Keratinocyte (primary cell): Measurements from ENCODE around the gene SNX15. TPM values are rescaled to one million over a fixed set of nuclear protein-coding genes. Genes with fewer than 3 reads are reported as not detected.

Experiments
- DNase-seq: peaks from one replicate; pipeline ENCODE4 v3.0.0-alpha.2; 2011; ENCODE audit warnings: low read depth, missing footprints, low spot score
- FAIRE-seq: peaks from 2 replicates; lab custom pipeline; 2011; peaks lifted over from hg19 to GRCh38; lab: Jason Lieb, UNC
- H2AFZ ChIP-seq: 2 replicates; pipeline ENCODE4 v1.6.0; 2012; ENCODE audit warnings: low read length, control low read depth, inconsistent platforms; ENCODE audit not compliant: control insufficient read depth
- H3K27ac ChIP-seq: 2 replicates; pipeline ENCODE4 v1.5.1; 2011; ENCODE audit warnings: low read length; ENCODE audit not compliant: control insufficient read depth, insufficient read depth
- H3K27me3 ChIP-seq: 3 replicates; pipeline ENCODE4 v1.6.0; 2011; ENCODE audit warnings: low read length; ENCODE audit not compliant: control insufficient read depth, insufficient read depth; ENCODE audit errors: extremely low read depth
- H3K36me3 ChIP-seq, 2 experiments: 2 replicates in 1 of 2; 3 replicates in 1 of 2; pipeline ENCODE4 v1.5.1; 2011; ENCODE audit warnings: low read length in 2 of 2, mild to moderate bottlenecking in 1 of 2; ENCODE audit not compliant: control insufficient read depth in 2 of 2, insufficient read depth in 2 of 2; ENCODE audit errors: extremely low read depth in 1 of 2
- H3K4me1 ChIP-seq: 3 replicates; pipeline ENCODE4 v1.5.1; 2011; ENCODE audit warnings: low read length; ENCODE audit not compliant: control insufficient read depth, insufficient read depth; ENCODE audit errors: extremely low read depth
- H3K4me2 ChIP-seq: 3 replicates; pipeline ENCODE4 v1.6.0; 2011; ENCODE audit warnings: low read depth, low read length; ENCODE audit not compliant: control insufficient read depth, insufficient read depth; ENCODE audit errors: extremely low read depth
- H3K4me3 ChIP-seq, 3 experiments: fragments of 200-600 bp in 1 of 3; sonication (generic) in 1 of 3; 2 replicates in 2 of 3; 3 replicates in 1 of 3; pipeline ENCODE4 v1.5.1; 2011 to 2016; ENCODE audit warnings: low read length in 3 of 3, mild to moderate bottlenecking in 3 of 3, control low read depth in 2 of 3, inconsistent platforms in 1 of 3, low read depth in 1 of 3, mixed read lengths in 1 of 3, mixed run types in 1 of 3, moderate library complexity in 1 of 3; ENCODE audit not compliant: control insufficient read depth in 2 of 3, insufficient read depth in 2 of 3; ENCODE audit errors: extremely low read depth in 1 of 3
- H3K79me2 ChIP-seq: 2 replicates; pipeline ENCODE4 v1.6.0; 2012; ENCODE audit warnings: low read length; ENCODE audit not compliant: control insufficient read depth, insufficient read depth
- H3K9ac ChIP-seq: 3 replicates; pipeline ENCODE4 v1.6.0; 2011; ENCODE audit warnings: low read length; ENCODE audit not compliant: control insufficient read depth, insufficient read depth; ENCODE audit errors: extremely low read depth
- H3K9me1 ChIP-seq: 3 replicates; pipeline ENCODE4 v1.6.0; 2011; ENCODE audit warnings: low read length; ENCODE audit not compliant: control insufficient read depth, insufficient read depth; ENCODE audit errors: extremely low read depth
- H3K9me3 ChIP-seq: 2 replicates; pipeline ENCODE4 v1.5.1; 2012; ENCODE audit warnings: low read depth, low read length; ENCODE audit not compliant: control insufficient read depth
- H4K20me1 ChIP-seq: 3 replicates; pipeline ENCODE4 v1.6.0; 2011; ENCODE audit warnings: low read length; ENCODE audit not compliant: control insufficient read depth, insufficient read depth; ENCODE audit errors: extremely low read depth
- CTCF ChIP-seq, 3 experiments: IDR thresholded peaks in 1 of 3; conservative IDR thresholded peaks in 1 of 3; optimal IDR thresholded peaks in 1 of 3; 2 replicates in 2 of 3; 3 replicates in 1 of 3; pipeline versions ENCODE3 to v1.5.1; 2011; ENCODE audit warnings: low read length in 3 of 3, mild to moderate bottlenecking in 3 of 3, moderate library complexity in 2 of 3, control low read depth in 1 of 3, inconsistent platforms in 1 of 3; ENCODE audit not compliant: insufficient read depth in 2 of 3; ENCODE audit errors: extremely low read depth in 1 of 3
- EZH2 ChIP-seq: IDR thresholded peaks from one replicate; pipeline ENCODE4 v1.6.1; 2012; ENCODE audit warnings: inconsistent platforms, mild to moderate bottlenecking, low read length, moderate library complexity
- dilution Hi-C: fragments of 300-500 bp; cut with MboI; formaldehyde crosslinking; loops from one replicate; pipeline ENCODE4 v1.7.0; 2020; ENCODE audit warnings: low sequenced_read_pairs; ENCODE audit not compliant: extremely low pct_ligation_motif_present
- polyA plus RNA-seq, 5 experiments: library from polyadenylated mRNA; depleted of rRNA in 3 of 5; stranded (reverse) in 3 of 5; stranded (forward) in 1 of 5; unstranded in 1 of 5; fragments of >200 nt; gene quantifications; 1 replicate in 1 of 5; 2 replicates in 3 of 5; 3 replicates in 1 of 5; pipeline versions ENCODE4 v1.2.1 to v1.2.3, GENCODE V29; 2011 to 2012; ENCODE audit warnings: missing spikeins in 2 of 5, low read depth in 1 of 5, low replicate concordance in 1 of 5

Gene SNX15
- polyA plus RNA-seq, 1 donor (not counting 4 experiments of a cell fraction or from before 2014, with no cell fraction given) = 1.8 TPM

- Histone ChIP-seq H3K27ac (no peak overlapping the region), H3K9ac (no peak overlapping the region), H4K20me1 (no peaks in the 10 kb centered on the region), H3K4me2 (no peak overlapping the region), H2AFZ (no peak overlapping the region), H3K79me2 (no peaks in the 10 kb centered on the region), H3K9me3 (no peaks in the 10 kb centered on the region), H3K4me3 (no peak overlapping the region), H3K27me3 (no peaks in the 10 kb centered on the region), H3K36me3 (no peaks in the 10 kb centered on the region), H3K4me1 (no peaks in the 10 kb centered on the region), H3K9me1 (no peaks in the 10 kb centered on the region)
- FAIRE-seq (no peak), DNase-seq (no peak)
- dilution Hi-C loops = no loop called here
- TF ChIP-seq EZH2 (no peak), CTCF (optimal IDR thresholded peaks at IDR 0.05 in 1 of 3, IDR thresholded peaks at IDR 0.05 in 1 of 3, conservative IDR thresholded peaks at IDR 0.05 in 1 of 3; ENCODE audit: extremely low read depth in 1 of 3, insufficient read depth in 2 of 3, low read length in 3 of 3) (peak in 2 of 3 experiments; percentile 24 to 36)
These were observed 33.7 kb downstream of the SNX15 start for GRCh38 chr11:65060913-65061408.

GRCh38 chr11:65063532-65063931 lies 36.3 kb downstream of the SNX15 start:
- H3K9me1 ChIP-seq = no peaks in the 10 kb centered on the region
- no peak overlapping the region for H2AFZ ChIP-seq
- no peak overlapping the region for H3K27ac ChIP-seq
- no peaks in the 10 kb centered on the region for H3K27me3 ChIP-seq
- H3K9ac ChIP-seq = no peak overlapping the region
- dilution Hi-C loops = no loop called here
- no peaks in the 10 kb centered on the region for H3K79me2 ChIP-seq
- no peak overlapping the region for H3K4me3 ChIP-seq
- H3K4me1 ChIP-seq = no peaks in the 10 kb centered on the region
- TF ChIP-seq EZH2 (no peak), CTCF (optimal IDR thresholded peaks at IDR 0.05 in 1 of 3, IDR thresholded peaks at IDR 0.05 in 1 of 3, conservative IDR thresholded peaks at IDR 0.05 in 1 of 3; ENCODE audit: extremely low read depth in 1 of 3, insufficient read depth in 2 of 3, low read length in 3 of 3) (no peak)
- FAIRE-seq (no peak), DNase-seq (no peak)
- H4K20me1 ChIP-seq = no peaks in the 10 kb centered on the region
- H3K4me2 ChIP-seq = no peak overlapping the region
- no peaks in the 10 kb centered on the region for H3K36me3 ChIP-seq
- H3K9me3 ChIP-seq = no peaks in the 10 kb centered on the region
